SU-DHL-6 (cell line): ENCODE measurements around the gene NAV3.

Experiments
- H2AFZ ChIP-seq: fragments of 200-600 bp; sonication (generic); 2 replicates; pipeline ENCODE4 v1.6.1; 2014; ENCODE audit warnings: low read depth, mild to moderate bottlenecking, moderate library complexity, mixed read lengths, antibody characterized with exemption, low read length; ENCODE audit not compliant: severe bottlenecking
- H3F3A ChIP-seq: fragments of 200-600 bp; shearing (Covaris generic); 2 replicates; pipeline ENCODE4 v1.6.0; 2016; ENCODE audit warnings: antibody characterized with exemption, mild to moderate bottlenecking; ENCODE audit not compliant: insufficient read depth
- H3K27ac ChIP-seq: fragments of 200-600 bp; sonication (generic); 2 replicates; pipeline ENCODE4 v1.5.1; 2016; ENCODE audit warnings: low read depth, mild to moderate bottlenecking, low read length, moderate library complexity, mixed read lengths
- H3K27me3 ChIP-seq: fragments of 200-600 bp; sonication (generic), shearing (Covaris generic); 2 replicates; pipeline ENCODE4 v1.6.0; 2014; ENCODE audit warnings: mild to moderate bottlenecking, low read length
- H3K36me3 ChIP-seq: fragments of 200-600 bp; sonication (generic); 2 replicates; pipeline ENCODE4 v1.6.1; 2014; ENCODE audit warnings: mild to moderate bottlenecking, low read length, mixed read lengths
- H3K4me2 ChIP-seq: fragments of 300-600, 200-600 bp; shearing (Covaris generic), sonication (generic); 2 replicates; pipeline ENCODE4 v1.6.0; 2014; ENCODE audit warnings: low read length, low read depth, mild to moderate bottlenecking; ENCODE audit not compliant: poor library complexity, severe bottlenecking
- H3K4me3 ChIP-seq: fragments of 200-600 bp; sonication (generic); 2 replicates; pipeline ENCODE4 v1.5.1; 2014; ENCODE audit warnings: antibody characterized with exemption, low read length, mild to moderate bottlenecking, mixed read lengths; ENCODE audit not compliant: insufficient read depth, poor library complexity, severe bottlenecking
- H3K79me2 ChIP-seq: fragments of 200-600 bp; sonication (generic); 2 replicates; pipeline ENCODE4 v1.6.1; 2014; ENCODE audit warnings: mild to moderate bottlenecking, low read length, moderate library complexity; ENCODE audit not compliant: insufficient read depth
- H3K9ac ChIP-seq: fragments of 200-600 bp; sonication (generic); 2 replicates; pipeline ENCODE4 v1.7.0; 2014; ENCODE audit warnings: mild to moderate bottlenecking, low read length
- H3K9me2 ChIP-seq: fragments of 200-600 bp; sonication (generic); replicated peaks from 2 replicates; pipeline ENCODE4 v1.6.1; 2014; ENCODE audit warnings: low read length; ENCODE audit not compliant: insufficient read depth
- H3K9me3 ChIP-seq: fragments of 200-600 bp; sonication (generic); 2 replicates; pipeline ENCODE4 v1.6.1; 2014; ENCODE audit warnings: low read length, mixed read lengths; ENCODE audit not compliant: insufficient read depth
- H4K20me1 ChIP-seq: fragments of 200-600 bp; sonication (generic); 2 replicates; pipeline ENCODE4 v1.6.1; 2014; ENCODE audit warnings: low read depth, mild to moderate bottlenecking, antibody characterized with exemption, low read length, moderate library complexity, mixed read lengths
- CTCF ChIP-seq: fragments of 200-600 bp; sonication (generic); IDR thresholded peaks from one replicate; pipeline ENCODE4 v1.5.1; 2017; ENCODE audit warnings: antibody characterized with exemption, mild to moderate bottlenecking, low read length, moderate library complexity; ENCODE audit not compliant: insufficient read depth, poor library complexity, severe bottlenecking
- EZH2phosphoT487 ChIP-seq: fragments of 200-600 bp; sonication (generic), shearing (Covaris generic); conservative IDR thresholded peaks from 2 replicates; pipeline ENCODE4 v1.6.1; 2018; ENCODE audit warnings: mild to moderate bottlenecking, antibody characterized with exemption, low read length, moderate library complexity, mixed read lengths

The NAV3 gene

GRCh38 chr12:77837876-77838291 is 7.2 kb downstream of the NAV3 start:
- Histone ChIP-seq H3K4me3 (no peak overlapping the region), H3K27me3 (no peaks in the 10 kb centered on the region), H4K20me1 (no peaks in the 10 kb centered on the region), H3K9ac (no peak overlapping the region), H2AFZ (no peak overlapping the region), H3K27ac (no peak overlapping the region), H3K36me3 (no peaks in the 10 kb centered on the region), H3F3A (no peaks in the 10 kb centered on the region), H3K79me2 (no peaks in the 10 kb centered on the region), H3K9me2 (no peaks in the 10 kb centered on the region), H3K4me2 (no peak overlapping the region), H3K9me3 (no peaks in the 10 kb centered on the region)
- TF ChIP-seq EZH2phosphoT487 (no peak), CTCF (no peak)

GRCh38 chr12:77841521-77841920 is 10.8 kb downstream of the NAV3 start:
- H3K27ac ChIP-seq = no peak overlapping the region
- H3K79me2 ChIP-seq = no peaks in the 10 kb centered on the region
- no peaks in the 10 kb centered on the region for H3K9me2 ChIP-seq
- H2AFZ ChIP-seq = no peak overlapping the region
- no peaks in the 10 kb centered on the region for H3K27me3 ChIP-seq
- no peak overlapping the region for H3K9ac ChIP-seq
- no peaks in the 10 kb centered on the region for H3K36me3 ChIP-seq
- H3F3A ChIP-seq = no peaks in the 10 kb centered on the region
- H3K4me3 ChIP-seq = no peak overlapping the region
- H3K9me3 ChIP-seq = no peaks in the 10 kb centered on the region
- no peaks in the 10 kb centered on the region for H4K20me1 ChIP-seq
- TF ChIP-seq CTCF (no peak), EZH2phosphoT487 (no peak)
- H3K4me2 ChIP-seq = no peak overlapping the region

- no peak overlapping the region for H3K4me3 ChIP-seq
- H3K9ac ChIP-seq = no peak overlapping the region
- H3K27ac ChIP-seq = no peak overlapping the region
- H3K4me2 ChIP-seq = no peak overlapping the region
- no peaks in the 10 kb centered on the region for H3K27me3 ChIP-seq
- H3K36me3 ChIP-seq = no peaks in the 10 kb centered on the region
- no peak overlapping the region for H2AFZ ChIP-seq
- H4K20me1 ChIP-seq = no peaks in the 10 kb centered on the region
- H3K9me2 ChIP-seq = no peaks in the 10 kb centered on the region
- H3K79me2 ChIP-seq = no peaks in the 10 kb centered on the region
- TF ChIP-seq EZH2phosphoT487 (no peak), CTCF (no peak)
- H3F3A ChIP-seq = no peaks in the 10 kb centered on the region
- H3K9me3 ChIP-seq = no peaks in the 10 kb centered on the region
Measured at GRCh38 chr12:77842430-77842829, 11.7 kb downstream of the NAV3 start.

- Histone ChIP-seq H3K4me3 (no peak overlapping the region), H3K9me3 (no peaks in the 10 kb centered on the region), H3F3A (no peaks in the 10 kb centered on the region), H3K36me3 (no peaks in the 10 kb centered on the region), H3K9ac (no peak overlapping the region), H3K4me2 (no peak overlapping the region), H4K20me1 (no peaks in the 10 kb centered on the region), H2AFZ (no peak overlapping the region), H3K79me2 (no peaks in the 10 kb centered on the region), H3K9me2 (no peaks in the 10 kb centered on the region), H3K27me3 (no peaks in the 10 kb centered on the region), H3K27ac (no peak overlapping the region)
- TF ChIP-seq EZH2phosphoT487 = no peak
- TF ChIP-seq CTCF = no peak
Measured at GRCh38 chr12:77845831-77846230, 15.1 kb downstream of the NAV3 start.
